ENCODE data around the gene ARHGAP4.

Gene ARHGAP4

DNA sequence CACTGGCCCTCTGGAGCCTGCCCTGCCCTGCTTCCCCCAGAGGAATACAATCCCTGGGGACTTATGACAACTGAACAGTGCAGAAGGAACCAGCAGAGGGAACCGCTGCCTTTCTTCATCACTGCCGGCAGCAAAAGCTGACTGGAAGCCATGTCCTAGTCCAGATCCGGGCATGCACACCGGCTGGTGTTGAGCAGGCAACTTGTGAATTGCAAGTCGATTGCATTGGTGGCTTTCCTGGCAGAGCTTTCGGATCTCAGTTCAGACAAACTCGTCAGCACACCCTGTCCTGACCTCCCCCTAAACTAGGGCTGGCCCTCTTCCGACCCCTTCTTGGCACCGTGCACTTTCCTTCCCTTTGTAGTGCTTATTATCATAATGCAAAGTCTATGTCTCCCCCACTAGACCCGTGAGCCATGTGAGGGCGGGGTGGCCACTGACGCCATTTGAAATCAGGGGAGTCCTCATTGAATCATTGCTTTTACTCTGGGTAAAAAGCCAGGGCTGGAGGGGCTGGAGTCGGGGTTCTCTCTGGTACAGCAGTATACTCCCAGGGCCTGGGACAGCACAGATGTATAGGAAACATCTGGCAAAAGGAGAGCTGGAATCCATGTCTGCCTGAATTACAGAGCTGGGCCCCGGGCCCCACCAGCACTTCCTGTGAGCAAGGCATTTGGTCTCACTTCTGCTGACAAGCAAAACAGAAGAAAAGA, 1.8 kb downstream of the ARHGAP4 start:
- peak; percentile 29 for DNase-seq

- peak; percentile 60 for DNase-seq
Observed at GRCh38 chrX:153922932-153923857, 2.9 kb downstream of the ARHGAP4 start.

DNA sequence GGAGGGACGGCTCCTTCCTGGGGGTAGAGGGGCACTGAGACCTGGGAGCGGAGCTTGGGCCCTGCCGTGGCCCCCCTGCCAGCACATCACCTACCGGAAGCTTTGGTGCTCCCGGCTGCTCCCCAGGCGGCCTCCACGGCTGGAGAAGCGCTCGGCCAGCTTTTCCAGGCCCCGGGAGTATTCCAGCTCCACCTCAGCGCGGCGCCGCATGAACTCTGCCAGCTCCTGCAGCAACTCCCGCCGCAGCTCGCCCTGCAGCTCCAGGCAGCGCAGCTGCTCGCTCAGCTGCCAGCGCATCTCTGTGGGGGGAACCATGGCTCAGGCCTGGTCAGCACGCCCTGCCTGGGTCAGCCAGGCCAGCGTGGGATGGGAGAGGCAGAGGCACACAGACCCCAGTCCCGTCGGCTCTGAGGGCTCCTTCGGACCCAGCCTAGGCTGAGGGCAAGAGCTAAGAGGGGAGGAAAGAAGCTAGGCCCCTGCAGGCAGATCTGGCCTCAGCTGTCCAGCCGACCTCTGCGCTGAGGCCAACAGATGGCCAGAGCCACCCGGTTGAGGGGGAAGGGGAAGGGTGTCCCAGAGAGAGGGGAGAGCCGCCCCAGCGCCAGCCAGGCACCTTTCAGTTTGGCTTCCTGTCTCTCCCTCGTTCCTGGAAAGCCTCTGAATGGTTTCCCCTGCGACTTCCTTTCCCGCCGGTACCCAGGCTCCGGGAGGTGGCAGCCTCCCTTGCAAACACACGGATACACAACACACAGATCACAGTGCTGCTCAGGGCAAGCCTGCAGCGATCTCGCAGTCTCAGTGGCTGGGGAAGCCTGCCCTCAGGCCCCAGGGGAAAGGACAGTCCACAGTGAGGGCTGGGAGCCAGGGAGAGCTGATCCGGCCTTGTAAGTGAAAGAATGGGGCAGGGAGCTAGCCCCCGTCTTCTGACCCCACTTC, 4.3 kb downstream of the ARHGAP4 start:
- DNase-seq, result no peak

- DNase-seq, result no peak
Observed at GRCh38 chrX:153921070-153921469, 5.0 kb downstream of the ARHGAP4 start.

DNA sequence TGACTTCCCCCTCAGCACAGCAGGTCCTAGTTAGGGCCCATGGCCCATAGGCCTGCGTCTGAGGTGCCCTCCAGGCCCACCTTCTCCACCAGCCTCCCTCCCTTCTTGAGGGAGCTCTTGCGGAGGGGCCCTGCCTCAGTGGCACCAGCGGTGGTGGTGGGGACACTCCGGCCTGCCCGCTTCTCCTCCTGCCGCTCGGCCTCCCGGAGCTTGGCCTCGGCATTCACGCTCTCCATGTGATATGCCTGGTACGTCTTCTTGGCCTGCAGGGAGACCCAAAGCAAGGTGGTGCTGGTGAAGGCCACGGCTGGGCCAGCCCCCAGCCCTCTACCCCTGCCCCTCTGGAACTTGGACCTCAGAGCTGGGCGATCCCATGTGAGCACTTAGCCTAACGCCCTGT, 5.5 kb downstream of the ARHGAP4 start:
- no peak for DNase-seq

GRCh38 chrX:153919281-153919680, 6.8 kb downstream of the ARHGAP4 start:
- no peak for DNase-seq

DNA sequence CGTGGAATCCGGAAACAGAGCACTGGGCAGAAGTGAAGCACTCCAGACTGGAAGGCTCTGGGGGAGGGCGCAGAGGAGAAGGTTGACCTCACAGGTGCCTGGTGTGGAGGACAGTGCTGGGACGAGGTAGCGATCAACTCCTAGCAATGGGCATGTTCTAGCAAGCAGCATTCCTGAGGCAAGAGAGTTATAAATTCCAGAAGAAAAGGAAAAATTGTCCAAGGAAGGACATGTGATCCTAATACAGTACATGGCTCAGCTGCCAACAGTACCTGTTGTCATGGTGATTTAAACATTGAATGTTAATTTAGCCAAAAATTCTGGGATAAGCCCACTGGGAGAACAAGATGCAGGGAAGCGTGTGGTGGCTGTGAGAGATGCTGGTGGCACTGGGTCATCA, 8.2 kb downstream of the ARHGAP4 start:
- no peak for DNase-seq

DNA sequence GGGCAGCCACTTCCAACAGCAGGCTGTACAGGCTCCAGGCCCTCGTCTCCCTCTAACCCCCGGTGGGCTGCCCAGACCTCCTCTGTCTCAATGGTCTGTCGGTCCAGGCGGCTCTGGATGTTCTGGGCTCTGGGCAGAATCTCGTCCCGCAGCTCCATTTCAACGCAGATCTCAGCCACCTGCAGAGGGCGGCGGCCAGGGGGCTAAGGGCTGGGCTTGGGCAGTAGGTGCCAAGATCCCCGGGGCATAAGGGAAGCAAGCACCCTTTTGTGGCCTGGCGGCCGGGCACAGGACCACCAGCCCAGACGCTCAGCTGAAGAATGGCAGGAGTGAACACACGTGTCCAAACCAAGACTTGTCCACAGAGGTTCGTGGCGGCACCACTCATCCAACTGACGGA, 12.4 kb downstream of the ARHGAP4 start:
- DNase-seq, result no peak

DNA sequence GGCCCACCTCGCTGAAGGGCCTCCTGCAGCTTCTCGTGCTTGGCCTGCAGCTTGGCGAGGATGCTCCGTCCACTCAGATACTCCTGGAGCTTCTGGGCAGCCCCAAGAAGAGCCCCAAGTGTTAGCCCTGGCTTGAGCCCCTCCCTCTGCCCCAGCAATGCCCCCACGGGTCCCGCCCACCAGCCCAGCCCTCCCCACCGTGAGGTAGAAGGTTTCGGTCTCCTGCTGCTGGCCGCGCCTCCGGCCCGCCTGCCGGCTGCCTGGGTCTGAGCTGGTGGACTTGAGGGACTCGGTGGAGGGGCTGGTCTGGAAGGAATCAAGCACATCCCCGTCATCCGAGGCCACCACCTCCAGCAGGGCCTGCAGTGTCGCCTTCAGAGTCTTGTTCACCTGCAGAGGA, 12.9 kb downstream of the ARHGAP4 start:
- no peak for DNase-seq

GRCh38 chrX:153911798-153912197, 14.3 kb downstream of the ARHGAP4 start:
- DNase-seq, result no peak

GRCh38 chrX:153910446-153910845, 15.6 kb downstream of the ARHGAP4 start:
- DNase-seq, result no peak

- no peak for DNase-seq
Observed at GRCh38 chrX:153909980-153910360, 16.1 kb downstream of the ARHGAP4 start.

DNA sequence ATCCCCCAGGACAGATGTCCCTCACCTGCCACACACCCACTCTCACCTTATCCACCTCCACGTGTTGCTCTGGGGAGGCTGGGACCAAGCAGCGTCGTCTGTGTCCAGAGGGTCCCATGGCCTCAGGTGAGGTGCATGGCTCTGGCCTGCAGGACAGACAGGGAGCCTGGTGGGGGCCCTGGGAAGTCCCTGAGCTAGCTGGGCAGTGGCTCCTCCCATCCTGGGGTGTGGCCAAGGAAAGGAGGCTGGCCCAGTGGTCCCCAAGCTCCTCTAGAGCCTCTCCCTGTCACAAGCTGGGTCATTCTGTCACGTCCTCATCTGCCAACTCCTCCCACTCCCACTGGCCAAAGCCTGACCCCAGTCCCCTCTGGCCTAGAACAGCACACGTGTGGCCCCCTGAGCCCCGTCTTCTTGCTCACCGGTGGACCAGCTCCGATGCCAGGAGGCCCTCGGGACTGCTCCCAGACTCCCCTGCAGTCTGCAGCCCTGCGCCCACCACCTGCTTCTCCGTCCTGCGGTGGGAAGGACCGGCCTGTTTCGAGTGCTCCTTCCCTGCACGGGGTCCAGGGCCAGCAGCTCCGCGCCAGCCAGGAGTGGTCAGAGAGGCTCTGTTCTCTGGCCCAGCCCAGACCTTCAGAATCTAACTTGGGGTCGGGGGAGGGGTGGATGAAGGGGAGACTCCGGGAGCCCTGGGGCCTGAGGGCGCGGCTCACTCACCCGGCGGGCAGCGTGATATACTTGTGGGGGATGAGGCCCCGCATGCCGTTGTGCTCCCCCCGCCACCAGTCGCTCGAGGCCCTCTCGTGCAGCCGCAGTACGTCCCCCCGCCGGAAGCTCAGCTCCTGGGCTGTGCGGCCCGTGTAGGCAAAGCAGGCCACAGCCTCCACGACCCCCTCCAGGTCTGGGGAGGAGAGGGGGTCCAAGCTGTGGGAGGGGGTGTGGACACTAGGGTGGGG, 16.8 kb downstream of the ARHGAP4 start:
- DNase-seq, result no peak

DNA sequence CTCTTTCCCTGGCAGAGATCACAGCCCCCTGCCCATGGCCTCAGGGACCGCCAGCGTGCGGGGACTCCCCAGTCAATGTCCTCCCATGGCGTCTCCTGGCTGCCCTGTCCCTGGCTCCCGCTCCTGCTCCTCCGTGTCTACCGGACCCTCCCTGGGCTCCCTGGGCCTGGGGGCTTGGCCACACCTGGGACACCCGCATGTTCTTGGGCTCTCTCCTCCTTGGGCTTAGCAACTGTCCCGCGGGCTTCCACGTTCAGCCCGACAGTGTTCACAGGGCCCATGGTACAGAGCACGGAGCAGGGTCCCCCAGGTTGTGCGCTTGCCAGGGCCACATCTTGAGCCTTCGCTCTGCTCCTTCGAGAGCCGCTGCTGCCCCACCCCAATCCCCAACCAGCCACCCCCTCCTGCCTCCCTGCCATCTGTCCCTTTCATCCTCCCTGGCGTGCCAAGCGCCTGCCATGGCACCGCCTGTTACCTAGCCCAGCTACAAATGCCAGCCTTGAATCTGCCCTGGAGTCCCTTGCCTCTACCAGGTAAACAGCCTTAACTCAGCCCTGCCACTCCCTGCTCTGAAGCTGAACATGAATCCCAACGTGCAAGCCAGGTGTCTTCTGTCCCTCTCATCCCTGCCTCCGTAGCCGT, 17.7 kb downstream of the ARHGAP4 start:
- no peak for DNase-seq

GRCh38 chrX:153907456-153907855, 18.6 kb downstream of the ARHGAP4 start:
- no peak for DNase-seq

- DNase-seq, result no peak
Observed at GRCh38 chrX:153906126-153906917, 19.7 kb downstream of the ARHGAP4 start.

- DNase-seq, result no peak
Observed at GRCh38 chrX:153905481-153906095, 20.5 kb downstream of the ARHGAP4 start.

DNA sequence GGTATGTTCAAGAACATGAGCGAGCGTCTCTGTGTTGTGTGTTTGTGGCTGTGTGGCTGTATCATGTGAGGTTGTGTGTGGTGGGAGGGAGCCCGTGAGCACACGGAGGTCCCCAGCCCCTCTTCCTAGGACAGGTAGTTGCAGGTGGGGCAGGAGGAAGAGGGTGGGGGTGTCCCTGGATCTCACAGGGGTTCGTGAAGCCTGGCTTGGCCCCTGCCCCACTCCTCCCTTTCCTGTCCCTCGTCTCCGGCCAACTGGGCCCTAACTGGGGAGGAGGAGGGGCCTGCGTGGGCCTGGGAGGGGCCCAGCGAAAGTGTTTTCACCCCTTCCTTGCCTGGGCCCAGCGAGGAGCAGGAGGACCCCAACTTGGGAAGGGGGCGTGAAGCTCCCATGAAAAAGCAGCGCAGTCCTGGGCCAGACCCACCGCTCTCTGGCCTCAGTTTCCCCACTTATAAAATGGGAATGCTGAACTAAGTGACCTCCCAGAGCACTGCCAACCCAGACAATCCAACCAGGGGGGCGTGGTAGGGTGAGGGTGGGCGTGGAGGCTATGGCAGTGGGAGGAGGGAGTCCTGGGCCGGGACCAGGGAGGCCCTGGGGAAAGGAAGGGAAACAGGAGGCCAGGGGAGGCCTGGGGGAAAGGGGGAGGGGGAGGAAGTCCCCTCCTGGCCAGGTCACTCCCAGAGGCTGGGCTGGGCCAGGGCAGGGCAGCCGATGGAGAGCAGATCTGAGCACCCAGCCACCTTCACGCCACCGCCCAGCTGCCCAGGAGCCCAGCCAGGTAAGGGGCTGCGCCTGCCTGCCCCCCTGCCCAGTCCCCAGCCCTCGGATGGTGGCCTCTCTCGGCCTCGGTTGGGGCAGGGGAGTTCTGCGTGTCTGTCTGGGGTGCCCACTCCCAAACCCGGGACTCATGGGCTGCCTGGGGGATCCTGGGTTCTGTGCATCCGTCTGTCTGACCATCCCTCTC, 21.8 kb downstream of the ARHGAP4 start, which contains the start of gene AVPR2:
AVPR2 (plus strand) TSS at position 683 of the 967 bp plus-strand sequence. CDS start 473 bp downstream, outside the sequence.
- no peak for DNase-seq
